H9 (cell line): ENCODE data around the gene PEA15. TPM values are rescaled to one million over a fixed set of nuclear protein-coding genes. Genes with fewer than 3 reads are reported as not detected.

Source experiments
- DNase-seq: peaks from one replicate; pipeline ENCODE4 v3.0.0-alpha.2; 2017
- H2AFZ ChIP-seq: one replicate; pipeline ENCODE4 v1.6.1; 2013; ENCODE audit warnings: mild to moderate bottlenecking, low read length, control low read depth, moderate library complexity
- H2AK5ac ChIP-seq: 2 replicates; pipeline ENCODE4 v1.6.1; 2013; ENCODE audit warnings: low read length, control low read depth, mixed read lengths; ENCODE audit not compliant: insufficient read length
- H2BK120ac ChIP-seq: one replicate; pipeline ENCODE4 v1.6.1; 2013; ENCODE audit warnings: low read depth, mild to moderate bottlenecking, low read length, control low read depth, inconsistent platforms; ENCODE audit not compliant: poor library complexity, severe bottlenecking
- H2BK12ac ChIP-seq: 2 replicates; pipeline ENCODE4 v1.6.1; 2013; ENCODE audit warnings: low read length, control low read depth, mixed read lengths, low read depth; ENCODE audit not compliant: insufficient read length
- H2BK15ac ChIP-seq: 2 replicates; pipeline ENCODE4 v1.6.1; 2013; ENCODE audit warnings: low read depth, low read length, control low read depth
- H2BK20ac ChIP-seq: one replicate; pipeline ENCODE4 v1.6.1; 2013; ENCODE audit warnings: low read depth, mild to moderate bottlenecking, low read length, control low read depth, inconsistent platforms; ENCODE audit not compliant: poor library complexity, severe bottlenecking
- H2BK5ac ChIP-seq: 2 replicates; pipeline ENCODE4 v1.6.1; 2013; ENCODE audit warnings: low read length, control low read depth, mixed read lengths; ENCODE audit not compliant: insufficient read length
- H3K14ac ChIP-seq: 2 replicates; pipeline ENCODE4 v1.6.1; 2013; ENCODE audit warnings: low read length, control low read depth; ENCODE audit not compliant: insufficient read depth
- H3K18ac ChIP-seq: 2 replicates; pipeline ENCODE4 v1.6.1; 2013; ENCODE audit warnings: low read depth, mild to moderate bottlenecking, mixed read lengths, low read length, control low read depth; ENCODE audit not compliant: insufficient read length
- H3K23ac ChIP-seq: 2 replicates; pipeline ENCODE4 v1.6.1; 2013; ENCODE audit warnings: low read length, control low read depth, mixed read lengths, low read depth; ENCODE audit not compliant: insufficient read length
- H3K23me2 ChIP-seq: 2 replicates; pipeline ENCODE4 v1.6.1; 2013; ENCODE audit warnings: low read depth, mild to moderate bottlenecking, mixed read lengths, low read length, control low read depth; ENCODE audit not compliant: insufficient read length, poor library complexity, severe bottlenecking
- H3K27ac ChIP-seq: 2 replicates; pipeline ENCODE4 v1.5.1; 2013; ENCODE audit warnings: low read length, control low read depth, mixed read lengths, low read depth; ENCODE audit not compliant: insufficient read length
- H3K27me3 ChIP-seq: 2 replicates; pipeline ENCODE4 v1.6.1; 2013; ENCODE audit warnings: low read length, control low read depth, inconsistent platforms; ENCODE audit not compliant: insufficient read depth
- H3K4ac ChIP-seq: 2 replicates; pipeline ENCODE4 v1.6.1; 2013; ENCODE audit warnings: low read depth, mild to moderate bottlenecking, control low read depth, inconsistent platforms, low read length, moderate library complexity
- H3K4me1 ChIP-seq: 2 replicates; pipeline ENCODE4 v1.6.1; 2013; ENCODE audit warnings: low read length, control low read depth, inconsistent platforms; ENCODE audit not compliant: insufficient read depth
- H3K4me2 ChIP-seq: 2 replicates; pipeline ENCODE4 v1.6.1; 2013; ENCODE audit warnings: low read length, control low read depth, mixed read lengths; ENCODE audit not compliant: insufficient read length, insufficient read depth
- H3K56ac ChIP-seq: 2 replicates; pipeline ENCODE4 v1.6.1; 2013; ENCODE audit warnings: low read depth, mild to moderate bottlenecking, mixed read lengths, low read length, control low read depth; ENCODE audit not compliant: insufficient read length
- H3K79me1 ChIP-seq: 2 replicates; pipeline ENCODE4 v1.6.1; 2013; ENCODE audit warnings: low read depth, mild to moderate bottlenecking, moderate library complexity, low read length, control low read depth, inconsistent platforms; ENCODE audit not compliant: insufficient read depth, poor library complexity, severe bottlenecking
- H3K79me2 ChIP-seq: 2 replicates; pipeline ENCODE4 v1.6.1; 2013; ENCODE audit warnings: low read length, control low read depth, inconsistent platforms; ENCODE audit not compliant: insufficient read depth
- H3K9ac ChIP-seq: 2 replicates; pipeline ENCODE4 v1.6.1; 2013; ENCODE audit warnings: low read length, control low read depth, mixed read lengths; ENCODE audit not compliant: insufficient read length; ENCODE audit errors: extremely low read depth
- H3K9me3 ChIP-seq: one replicate; pipeline ENCODE4 v1.6.1; 2013; ENCODE audit warnings: low read depth, low read length, inconsistent platforms; ENCODE audit not compliant: control insufficient read depth
- H3T11ph ChIP-seq: one replicate; pipeline ENCODE4 v1.6.1; 2013; ENCODE audit warnings: mild to moderate bottlenecking, low read length, control low read depth, inconsistent platforms
- H4K20me1 ChIP-seq: one replicate; pipeline ENCODE4 v1.6.1; 2013; ENCODE audit not compliant: control insufficient read depth, insufficient read length, insufficient read depth
- H4K5ac ChIP-seq: 2 replicates; pipeline ENCODE4 v1.6.1; 2013; ENCODE audit warnings: low read depth, mild to moderate bottlenecking, mixed read lengths, low read length, control low read depth; ENCODE audit not compliant: insufficient read length
- H4K8ac ChIP-seq: replicated peaks from 2 replicates; pipeline ENCODE4 v1.6.1; 2013; ENCODE audit warnings: low read length, control low read depth, mixed read lengths, low read depth; ENCODE audit not compliant: insufficient read length
- H4K91ac ChIP-seq: 2 replicates; pipeline ENCODE4 v1.6.1; 2013; ENCODE audit warnings: low read depth, mild to moderate bottlenecking, moderate library complexity, mixed read lengths, low read length, control low read depth; ENCODE audit not compliant: insufficient read length
- H3K27ac Mint-ChIP-seq, 3 experiments: 2 replicates in 2 of 3; 3 replicates in 1 of 3; pipeline ENCODE4 v1.8.0; 2020 to 2021; ENCODE audit warnings: mixed read lengths in 3 of 3, mild to moderate bottlenecking in 1 of 3, moderate library complexity in 1 of 3
- H3K27me3 Mint-ChIP-seq: 2 replicates; pipeline ENCODE4 v1.8.0; 2021; ENCODE audit warnings: low read depth, mild to moderate bottlenecking, moderate library complexity, mixed read lengths
- H3K36me3 Mint-ChIP-seq, 3 experiments: 2 replicates in 2 of 3; 3 replicates in 1 of 3; pipeline ENCODE4 v1.8.0; 2020 to 2021; ENCODE audit warnings: low read depth in 3 of 3, mixed read lengths in 3 of 3; ENCODE audit not compliant: insufficient read depth in 1 of 3
- H3K4me1 Mint-ChIP-seq, 2 experiments: 2 replicates each; pipeline ENCODE4 v1.8.0; 2020; ENCODE audit warnings: mixed read lengths in 2 of 2
- H3K4me3 Mint-ChIP-seq, 2 experiments: 2 replicates in 1 of 2; 3 replicates in 1 of 2; pipeline ENCODE4 v1.8.0; 2020 to 2021; ENCODE audit warnings: mild to moderate bottlenecking in 2 of 2, mixed read lengths in 2 of 2, moderate library complexity in 1 of 2
- H3K9me3 Mint-ChIP-seq, 2 experiments: 2 replicates in 1 of 2; 3 replicates in 1 of 2; pipeline ENCODE4 v1.8.0; 2020; ENCODE audit warnings: mild to moderate bottlenecking in 2 of 2, mixed read lengths in 2 of 2, moderate library complexity in 1 of 2
- CTCF ChIP-seq: fragments of 200-600 bp; sonication (generic); conservative IDR thresholded peaks from 3 replicates; pipeline ENCODE4 v1.8.0; 2021; ENCODE audit warnings: antibody characterized with exemption, mild to moderate bottlenecking
- WGBS: extraction: QIAGEN DNeasy Blood & Tissue Kit; methylation state at CpG from one replicate; pipeline ENCODE4 v1.1.7; 2013; ENCODE audit warnings: missing lambda C conversion rate, low lambda C conversion rate, mixed read lengths; ENCODE audit not compliant: insufficient read length; ENCODE audit errors: extremely low coverage; 5-methylcytosine and 5-hydroxymethylcytosine counted together
- total RNA-seq: library from RNA; stranded (reverse); gene quantifications from 2 replicates; pipeline ENCODE4 v1.2.1, GENCODE V29; 2021

Gene PEA15
- total RNA-seq, 1 experiment from 2014 or later = 82.1 TPM

DNA sequence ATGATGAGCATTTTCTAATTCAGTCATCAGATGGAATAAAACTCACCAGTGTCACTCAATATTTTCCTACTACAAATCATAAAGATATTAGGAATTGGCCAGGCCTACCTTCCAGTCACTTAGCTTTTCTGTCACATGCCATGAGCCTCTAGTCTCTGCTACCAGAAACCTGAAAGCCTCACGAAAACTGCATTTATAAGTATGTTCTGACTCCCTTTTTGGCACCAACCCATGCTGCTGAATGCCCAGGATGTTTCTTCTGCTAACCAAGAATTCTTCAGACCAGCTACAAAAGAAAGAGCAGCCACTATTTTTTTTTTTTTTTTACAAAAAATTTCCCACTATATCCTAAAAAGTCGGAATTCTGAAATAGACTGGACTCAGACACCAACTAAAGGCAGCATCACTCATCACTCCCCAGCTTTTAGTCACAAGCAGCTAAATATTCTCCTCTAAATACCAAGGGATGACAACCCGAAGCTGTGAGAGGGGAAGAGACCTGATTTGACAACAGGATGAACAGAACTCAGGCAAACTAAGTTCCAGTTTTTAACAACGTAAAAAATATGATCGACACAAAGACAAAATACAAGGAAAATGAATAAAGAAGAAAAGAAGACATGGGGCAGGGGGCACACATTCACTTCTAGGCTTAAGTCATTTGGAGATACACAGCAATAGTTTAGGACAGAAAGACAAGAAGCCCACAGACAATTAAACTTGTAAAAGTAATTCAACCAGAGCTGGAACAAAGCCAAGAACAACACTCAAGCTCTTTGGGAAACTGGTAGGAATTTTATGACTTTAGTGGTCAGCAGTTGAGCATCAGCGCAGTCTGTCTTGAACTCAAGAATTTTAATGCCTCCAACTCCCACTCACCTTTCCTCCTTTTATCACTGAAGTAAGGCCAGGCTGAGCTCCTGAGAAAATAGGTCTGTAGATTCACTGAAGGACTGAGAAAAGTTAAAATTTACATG, 55.5 kb downstream of the PEA15 start:
- no peak overlapping the region for H3K14ac ChIP-seq
- H3K56ac ChIP-seq = no peak overlapping the region
- H3K4me3 Mint-ChIP-seq = peak overlapping the region; percentile 98 to 100
- H3K4me2 ChIP-seq = peak overlapping the region; percentile 42
- no peak for DNase-seq
- peaks cover 4% of the 10 kb centered on the region for H3K23me2 ChIP-seq
- no peak overlapping the region for H2AK5ac ChIP-seq
- H4K91ac ChIP-seq = no peak overlapping the region
- no peaks in the 10 kb centered on the region for H3K9me3 ChIP-seq
- H3T11ph ChIP-seq = no peak overlapping the region
- H3K9ac ChIP-seq = peak overlapping the region; percentile 64
- no peak for TF ChIP-seq CTCF
- 0 out of 2 replicates have a peak, but pooled peaks cover 2% of the 10 kb centered on the region for H3K4me1 ChIP-seq
- no peaks in the 10 kb centered on the region for H4K20me1 ChIP-seq
- H2BK120ac ChIP-seq = no peak overlapping the region
- no peak overlapping the region for H2BK12ac ChIP-seq
- peaks cover 7% of the 10 kb centered on the region for H3K27me3 Mint-ChIP-seq
- peaks cover 25 to 31% of the 10 kb centered on the region in 2 experiments for H3K4me1 Mint-ChIP-seq
- H3K27ac ChIP-seq = no peak overlapping the region
- H3K23ac ChIP-seq = no peak overlapping the region
- no peaks in the 10 kb centered on the region for H3K27me3 ChIP-seq
- no CpG with 5 or more reads among the region's 6 CpGs for WGBS
- H3K9me3 Mint-ChIP-seq = no peaks in the 10 kb centered on the region
- H3K27ac Mint-ChIP-seq = peak overlapping the region in 2 of 3 experiments; percentile 49 to 100; a peak in 3 of 7 replicates
- no peak overlapping the region for H2BK20ac ChIP-seq
- H4K5ac ChIP-seq = no peak overlapping the region
- no peak overlapping the region for H2AFZ ChIP-seq
- H2BK5ac ChIP-seq = no peak overlapping the region
- no peak overlapping the region for H4K8ac ChIP-seq
- peaks cover 2% of the 10 kb centered on the region for H3K79me1 ChIP-seq
- H3K36me3 Mint-ChIP-seq = peaks cover 7 to 20% (median 12%) of the 10 kb centered on the region in 3 experiments
- H3K4ac ChIP-seq = no peak overlapping the region
- H2BK15ac ChIP-seq = no peak overlapping the region
- H3K18ac ChIP-seq = no peak overlapping the region
- H3K79me2 ChIP-seq = peaks cover 6% of the 10 kb centered on the region
